Measurements from ENCODE around the gene QPCT.
"Not testable (repeated sequence)": the region's sequence is repeated elsewhere in the genome, so short reads cannot be mapped to it uniquely, and the experiment has no call there.

QPCT gene

GRCh38 chr2:37344453-37345361 is at the start of gene QPCT:
TSS of gene QPCT (plus strand) at chr2:37344630. CDS start at chr2:37344732, 102 bp downstream.
- no peak for DNase-seq (ENCODE audit: low spot score)

- not testable (repeated sequence) for DNase-seq (ENCODE audit: low spot score)
Measured at GRCh38 chr2:37294858-37295257, 49.6 kb upstream of the QPCT start.

GRCh38 chr2:37295469-37296073 is 48.9 kb upstream of the QPCT start:
- no peak for DNase-seq (ENCODE audit: low spot score)

GRCh38 chr2:37297632-37298031 is 46.8 kb upstream of the QPCT start:
- DNase-seq (ENCODE audit: low spot score) = no peak

GRCh38 chr2:37300146-37300545 is 44.3 kb upstream of the QPCT start:
- DNase-seq (ENCODE audit: low spot score) = no peak

GRCh38 chr2:37300578-37300977 is 43.9 kb upstream of the QPCT start:
- no peak for DNase-seq (ENCODE audit: low spot score)

GRCh38 chr2:37301408-37301807 is 43.0 kb upstream of the QPCT start:
- DNase-seq (ENCODE audit: low spot score) = no peak

- no peak for DNase-seq (ENCODE audit: low spot score)
Measured at GRCh38 chr2:37302701-37303252, 41.7 kb upstream of the QPCT start.

GRCh38 chr2:37306024-37306423 is 38.4 kb upstream of the QPCT start:
- DNase-seq (ENCODE audit: low spot score) = no peak

GRCh38 chr2:37307500-37307899 is 36.9 kb upstream of the QPCT start:
- DNase-seq (ENCODE audit: low spot score) = no peak

GRCh38 chr2:37315364-37315763 is 29.1 kb upstream of the QPCT start:
- no peak for DNase-seq (ENCODE audit: low spot score)

- DNase-seq (ENCODE audit: low spot score) = no peak
Measured at GRCh38 chr2:37316181-37316580, 28.2 kb upstream of the QPCT start.

- DNase-seq (ENCODE audit: low spot score) = no peak
Measured at GRCh38 chr2:37317746-37318145, 26.7 kb upstream of the QPCT start.

- DNase-seq (ENCODE audit: low spot score) = no peak
Measured at GRCh38 chr2:37318401-37318800, 26.0 kb upstream of the QPCT start.

- no peak for DNase-seq (ENCODE audit: low spot score)
Measured at GRCh38 chr2:37319754-37320609, 24.4 kb upstream of the QPCT start.

GRCh38 chr2:37321029-37321682 is 23.3 kb upstream of the QPCT start:
- DNase-seq (ENCODE audit: low spot score) = no peak

- DNase-seq (ENCODE audit: low spot score) = no peak
Measured at GRCh38 chr2:37322368-37322767, 22.1 kb upstream of the QPCT start.

- DNase-seq (ENCODE audit: low spot score) = no peak
Measured at GRCh38 chr2:37323176-37323780, 21.2 kb upstream of the QPCT start.

GRCh38 chr2:37323781-37324535 is 20.5 kb upstream of the QPCT start:
- DNase-seq (ENCODE audit: low spot score) = no peak

- peak; percentile 71 for DNase-seq (ENCODE audit: low spot score)
Measured at GRCh38 chr2:37324536-37324785, 20.0 kb upstream of the QPCT start.

All from putamen (tissue), 1 donor.